ENCODE results near the gene MACROD2.

The MACROD2 gene

GRCh38 chr20:14512839-14513238, 517.5 kb downstream of the MACROD2 start:
- Histone ChIP-seq H3K4me3 (ENCODE audit: low read length) (no peak overlapping the region), H3K36me3 (ENCODE audit: insufficient read depth, low read length) (no peaks in the 10 kb centered on the region), H3K4me1 (ENCODE audit: control insufficient read depth, insufficient read depth, low read length) (no peaks in the 10 kb centered on the region), H3K4me2 (ENCODE audit: low read length) (no peak overlapping the region), H3K9me3 (replicated peaks; ENCODE audit: low read length) (no peaks in the 10 kb centered on the region), H3K9ac (ENCODE audit: low read depth, low read length) (no peak overlapping the region), H3K27me3 (ENCODE audit: control insufficient read depth, insufficient read depth, low read length) (no peaks in the 10 kb centered on the region)

GRCh38 chr20:14518648-14519047, 523.3 kb downstream of the MACROD2 start:
- Histone ChIP-seq H3K4me2 (ENCODE audit: low read length) (no peak overlapping the region), H3K9me3 (replicated peaks; ENCODE audit: low read length) (no peaks in the 10 kb centered on the region), H3K9ac (ENCODE audit: low read depth, low read length) (no peak overlapping the region), H3K36me3 (ENCODE audit: insufficient read depth, low read length) (no peaks in the 10 kb centered on the region), H3K4me3 (ENCODE audit: low read length) (no peak overlapping the region), H3K4me1 (ENCODE audit: control insufficient read depth, insufficient read depth, low read length) (no peaks in the 10 kb centered on the region), H3K27me3 (ENCODE audit: control insufficient read depth, insufficient read depth, low read length) (no peaks in the 10 kb centered on the region)

DNA sequence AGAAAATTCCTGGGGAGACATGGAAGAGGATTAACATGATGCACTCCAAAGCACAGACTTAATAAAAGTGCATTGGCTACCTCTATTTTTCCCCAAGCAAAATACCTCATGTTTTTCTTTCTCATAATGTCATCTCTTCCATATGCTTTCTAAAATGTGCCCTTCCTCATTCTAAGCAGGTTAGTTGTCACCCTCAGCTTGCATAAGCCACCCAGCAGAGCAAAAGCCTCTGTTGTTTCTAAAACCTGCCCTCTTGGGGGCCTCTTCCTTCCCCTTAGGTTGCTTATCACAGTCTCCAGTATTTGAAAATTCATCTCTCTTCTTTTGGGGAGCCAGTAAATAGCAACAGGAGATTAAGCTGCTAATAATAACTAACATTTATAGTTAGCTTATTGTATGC, 525.7 kb downstream of the MACROD2 start:
- no peaks in the 10 kb centered on the region for H3K27me3 ChIP-seq (ENCODE audit: control insufficient read depth, insufficient read depth, low read length)
- H3K4me1 ChIP-seq (ENCODE audit: control insufficient read depth, insufficient read depth, low read length) = no peaks in the 10 kb centered on the region
- no peaks in the 10 kb centered on the region for H3K36me3 ChIP-seq (ENCODE audit: insufficient read depth, low read length)
- H3K4me3 ChIP-seq (ENCODE audit: low read length) = no peak overlapping the region
- no peak overlapping the region for H3K9ac ChIP-seq (ENCODE audit: low read depth, low read length)
- H3K4me2 ChIP-seq (ENCODE audit: low read length) = no peak overlapping the region
- no peaks in the 10 kb centered on the region for H3K9me3 ChIP-seq (replicated peaks; ENCODE audit: low read length)

- no peak overlapping the region for H3K4me2 ChIP-seq (ENCODE audit: low read length)
- no peak overlapping the region for H3K9ac ChIP-seq (ENCODE audit: low read depth, low read length)
- H3K4me3 ChIP-seq (ENCODE audit: low read length) = no peak overlapping the region
- H3K9me3 ChIP-seq (replicated peaks; ENCODE audit: low read length) = no peaks in the 10 kb centered on the region
- no peaks in the 10 kb centered on the region for H3K36me3 ChIP-seq (ENCODE audit: insufficient read depth, low read length)
- H3K4me1 ChIP-seq (ENCODE audit: control insufficient read depth, insufficient read depth, low read length) = no peaks in the 10 kb centered on the region
- H3K27me3 ChIP-seq (ENCODE audit: control insufficient read depth, insufficient read depth, low read length) = no peaks in the 10 kb centered on the region
These were observed 526.1 kb downstream of the MACROD2 start for GRCh38 chr20:14521436-14521835.

- Histone ChIP-seq H3K4me3 (ENCODE audit: low read length) (no peak overlapping the region), H3K9me3 (replicated peaks; ENCODE audit: low read length) (no peaks in the 10 kb centered on the region), H3K9ac (ENCODE audit: low read depth, low read length) (no peak overlapping the region)
These were observed 527.3 kb downstream of the MACROD2 start for GRCh38 chr20:14522595-14522994.

GRCh38 chr20:14523090-14523489, 527.8 kb downstream of the MACROD2 start:
- no peaks in the 10 kb centered on the region for H3K36me3 ChIP-seq (ENCODE audit: insufficient read depth, low read length)
- no peaks in the 10 kb centered on the region for H3K27me3 ChIP-seq (ENCODE audit: control insufficient read depth, insufficient read depth, low read length)
- no peak overlapping the region for H3K9ac ChIP-seq (ENCODE audit: low read depth, low read length)
- no peaks in the 10 kb centered on the region for H3K9me3 ChIP-seq (replicated peaks; ENCODE audit: low read length)
- no peaks in the 10 kb centered on the region for H3K4me1 ChIP-seq (ENCODE audit: control insufficient read depth, insufficient read depth, low read length)
- no peak overlapping the region for H3K4me3 ChIP-seq (ENCODE audit: low read length)
- H3K4me2 ChIP-seq (ENCODE audit: low read length) = no peak overlapping the region

More at GRCh38 chr20:14522595-14522994, 527.3 kb downstream of the MACROD2 start:
- Histone ChIP-seq H3K4me2 (ENCODE audit: low read length) (no peak overlapping the region), H3K27me3 (ENCODE audit: control insufficient read depth, insufficient read depth, low read length) (no peaks in the 10 kb centered on the region), H3K36me3 (ENCODE audit: insufficient read depth, low read length) (no peaks in the 10 kb centered on the region), H3K4me1 (ENCODE audit: control insufficient read depth, insufficient read depth, low read length) (no peaks in the 10 kb centered on the region)

DNA sequence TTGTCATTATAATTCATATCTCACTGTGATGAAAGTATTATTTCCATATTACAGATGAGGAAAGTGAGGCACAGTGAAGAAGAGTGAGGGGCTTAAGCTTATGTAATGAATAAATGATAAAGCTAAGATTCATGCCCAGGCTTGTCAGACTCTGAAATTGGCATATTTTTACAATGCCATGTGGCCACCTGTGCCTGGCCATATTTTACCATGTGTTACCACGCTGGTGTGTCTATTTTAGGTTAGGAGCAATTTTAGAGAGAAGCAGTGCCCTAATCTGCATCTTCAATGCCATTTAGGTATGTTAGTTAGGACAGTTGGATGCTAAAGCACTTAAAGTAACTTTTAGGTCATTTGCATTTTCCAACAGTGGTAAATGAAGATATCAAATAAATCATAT, 530.1 kb downstream of the MACROD2 start:
- H3K4me3 ChIP-seq (ENCODE audit: low read length) = no peak overlapping the region
- H3K9me3 ChIP-seq (replicated peaks; ENCODE audit: low read length) = no peaks in the 10 kb centered on the region
- H3K4me1 ChIP-seq (ENCODE audit: control insufficient read depth, insufficient read depth, low read length) = no peaks in the 10 kb centered on the region
- H3K9ac ChIP-seq (ENCODE audit: low read depth, low read length) = no peak overlapping the region
- peaks cover 2% of the 10 kb centered on the region for H3K27me3 ChIP-seq (ENCODE audit: control insufficient read depth, insufficient read depth, low read length)
- no peaks in the 10 kb centered on the region for H3K36me3 ChIP-seq (ENCODE audit: insufficient read depth, low read length)
- H3K4me2 ChIP-seq (ENCODE audit: low read length) = no peak overlapping the region

DNA sequence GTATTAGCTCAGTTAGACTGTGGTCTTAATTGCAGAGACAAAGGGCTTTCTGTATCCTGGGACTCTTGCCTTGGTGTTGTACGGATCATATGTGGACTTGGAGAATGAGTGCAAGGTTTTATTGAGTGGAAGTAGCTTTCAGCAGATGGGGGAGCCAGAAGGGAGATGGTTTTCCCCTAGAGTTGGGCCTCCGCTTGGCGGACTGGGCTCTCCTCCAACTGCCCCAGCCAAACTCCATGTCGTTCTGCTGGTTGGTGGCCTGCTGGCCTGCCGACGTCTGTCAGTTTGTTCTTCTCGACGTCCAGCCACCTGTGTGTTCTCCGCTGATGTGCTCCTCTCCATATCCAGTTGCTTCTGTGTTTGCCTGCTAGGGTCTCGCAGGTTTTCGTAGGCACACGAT, 531.6 kb downstream of the MACROD2 start:
- Histone ChIP-seq H3K4me1 (ENCODE audit: control insufficient read depth, insufficient read depth, low read length) (no peaks in the 10 kb centered on the region), H3K27me3 (ENCODE audit: control insufficient read depth, insufficient read depth, low read length) (peaks cover 2% of the 10 kb centered on the region), H3K4me3 (ENCODE audit: low read length) (no peak overlapping the region), H3K9me3 (replicated peaks; ENCODE audit: low read length) (no peaks in the 10 kb centered on the region), H3K9ac (ENCODE audit: low read depth, low read length) (no peak overlapping the region), H3K36me3 (ENCODE audit: insufficient read depth, low read length) (no peaks in the 10 kb centered on the region), H3K4me2 (ENCODE audit: low read length) (no peak overlapping the region)

DNA sequence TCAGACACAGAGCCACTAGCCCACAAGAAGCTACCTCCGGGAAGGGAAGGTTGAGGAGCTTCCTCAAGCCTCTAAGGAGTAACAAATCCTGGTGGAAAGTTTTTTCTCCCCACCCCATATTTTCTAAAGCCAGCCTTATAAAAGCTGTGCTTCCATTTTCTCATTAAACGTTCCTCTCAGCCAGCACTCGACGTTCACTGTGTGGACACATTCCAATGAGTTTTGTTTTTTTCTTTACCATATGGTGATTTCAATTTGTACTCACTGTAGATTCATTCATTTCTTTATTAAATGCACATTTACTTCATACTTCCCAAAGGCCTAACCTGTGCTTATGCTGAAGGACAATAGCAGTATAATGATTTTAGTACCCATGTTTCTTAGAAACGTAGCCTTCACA, 536.5 kb downstream of the MACROD2 start:
- Histone ChIP-seq H3K36me3 (ENCODE audit: insufficient read depth, low read length) (no peaks in the 10 kb centered on the region), H3K27me3 (ENCODE audit: control insufficient read depth, insufficient read depth, low read length) (peaks cover 2% of the 10 kb centered on the region), H3K9me3 (replicated peaks; ENCODE audit: low read length) (no peaks in the 10 kb centered on the region), H3K9ac (ENCODE audit: low read depth, low read length) (no peak overlapping the region), H3K4me2 (ENCODE audit: low read length) (no peak overlapping the region), H3K4me3 (ENCODE audit: low read length) (no peak overlapping the region), H3K4me1 (ENCODE audit: control insufficient read depth, insufficient read depth, low read length) (no peaks in the 10 kb centered on the region)

DNA sequence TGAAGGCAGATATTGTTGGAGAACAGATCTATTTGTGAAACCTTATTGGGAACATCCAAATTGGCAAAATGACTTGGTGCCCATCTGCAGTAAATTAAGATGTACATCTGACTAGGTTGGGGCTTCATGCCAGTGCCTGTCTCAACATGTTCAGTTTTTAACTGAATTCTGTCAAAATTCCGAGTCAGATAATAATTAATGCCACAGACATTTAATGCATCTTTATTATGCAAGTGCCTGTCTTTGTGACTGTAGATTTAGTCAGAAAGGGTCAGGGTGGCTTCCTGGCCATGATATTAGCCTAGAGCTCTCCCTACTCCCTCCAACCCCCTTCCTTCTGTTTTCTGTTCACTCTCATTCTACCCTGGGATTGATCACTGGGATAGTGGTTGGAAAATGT, 541.4 kb downstream of the MACROD2 start:
- H3K36me3 ChIP-seq (ENCODE audit: insufficient read depth, low read length) = no peaks in the 10 kb centered on the region

GRCh38 chr20:14538433-14538832, 543.1 kb downstream of the MACROD2 start:
- Histone ChIP-seq H3K27me3 (ENCODE audit: control insufficient read depth, insufficient read depth, low read length) (no peaks in the 10 kb centered on the region), H3K4me1 (ENCODE audit: control insufficient read depth, insufficient read depth, low read length) (no peaks in the 10 kb centered on the region), H3K9me3 (replicated peaks; ENCODE audit: low read length) (no peaks in the 10 kb centered on the region), H3K4me3 (ENCODE audit: low read length) (no peak overlapping the region), H3K4me2 (ENCODE audit: low read length) (no peak overlapping the region), H3K36me3 (ENCODE audit: insufficient read depth, low read length) (no peaks in the 10 kb centered on the region), H3K9ac (ENCODE audit: low read depth, low read length) (no peak overlapping the region)

More for the DNA sequence above, 541.4 kb downstream of the MACROD2 start:
- no peak overlapping the region for H3K9ac ChIP-seq (ENCODE audit: low read depth, low read length)
- no peaks in the 10 kb centered on the region for H3K27me3 ChIP-seq (ENCODE audit: control insufficient read depth, insufficient read depth, low read length)
- H3K9me3 ChIP-seq (replicated peaks; ENCODE audit: low read length) = no peaks in the 10 kb centered on the region
- H3K4me2 ChIP-seq (ENCODE audit: low read length) = no peak overlapping the region
- H3K4me3 ChIP-seq (ENCODE audit: low read length) = no peak overlapping the region
- H3K4me1 ChIP-seq (ENCODE audit: control insufficient read depth, insufficient read depth, low read length) = no peaks in the 10 kb centered on the region

DNA sequence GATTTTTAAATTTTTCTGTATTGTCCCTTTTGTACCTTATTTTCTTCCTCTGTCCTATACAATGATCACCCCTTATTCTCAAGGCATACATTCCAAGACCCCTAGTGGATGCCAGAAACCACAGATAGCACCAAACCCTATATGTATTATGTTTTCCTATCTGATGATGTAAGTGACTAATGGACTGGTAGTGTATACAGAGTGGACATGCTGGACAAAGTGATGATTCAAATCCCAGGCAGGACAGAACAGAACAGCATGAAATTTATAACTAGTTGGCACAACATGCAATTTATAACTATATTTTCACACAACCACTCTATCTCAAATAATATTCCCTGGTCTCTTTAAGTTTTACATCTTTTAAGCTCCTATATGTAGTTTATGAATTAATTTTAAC, 547.7 kb downstream of the MACROD2 start:
- Histone ChIP-seq H3K9me3 (replicated peaks; ENCODE audit: low read length) (no peaks in the 10 kb centered on the region), H3K36me3 (ENCODE audit: insufficient read depth, low read length) (no peaks in the 10 kb centered on the region), H3K27me3 (ENCODE audit: control insufficient read depth, insufficient read depth, low read length) (no peaks in the 10 kb centered on the region), H3K4me2 (ENCODE audit: low read length) (no peak overlapping the region), H3K4me1 (ENCODE audit: control insufficient read depth, insufficient read depth, low read length) (no peaks in the 10 kb centered on the region), H3K9ac (ENCODE audit: low read depth, low read length) (no peak overlapping the region), H3K4me3 (ENCODE audit: low read length) (no peak overlapping the region)

Measured in skeletal muscle satellite cell (primary cell).